NB4 (cell line): ENCODE results near the gene COL5A1.

ENCODE experiments used
- CTCF ChIP-seq: IDR thresholded peaks from one replicate; pipeline ENCODE4 v1.5.1; 2012; ENCODE audit warnings: low read depth, low read length
- MAX ChIP-seq: IDR thresholded peaks from 2 replicates; pipeline ENCODE4 v1.6.1; 2011; ENCODE audit warnings: low read depth, low read length
- MYC ChIP-seq: IDR thresholded peaks from 2 replicates; pipeline ENCODE4 v1.6.1; 2011; ENCODE audit warnings: low read depth, low read length
- POLR2A ChIP-seq: IDR thresholded peaks from 2 replicates; pipeline ENCODE4 v1.6.1; 2011; ENCODE audit warnings: mild to moderate bottlenecking; ENCODE audit not compliant: insufficient read length; ENCODE audit errors: extremely low read depth

- TF ChIP-seq CTCF (no peak), POLR2A (no peak), MYC (no peak), MAX (no peak)
Measured at GRCh38 chr9:134670042-134670525, 28.5 kb downstream of the COL5A1 start.
